Measurements from ENCODE around the gene FAT3.

GRCh38 chr11:92257536-92257935 lies 32.9 kb downstream of the FAT3 start:
- TF ChIP-seq CTCF (optimal IDR thresholded peaks at IDR 0.05 in 1 of 3, IDR thresholded peaks at IDR 0.05 in 1 of 3, conservative IDR thresholded peaks at IDR 0.05 in 1 of 3; ENCODE audit: extremely low read depth in 1 of 3, insufficient read depth in 2 of 3, low read length in 3 of 3) (no peak), EZH2 (IDR thresholded peaks at IDR 0.05; ENCODE audit: low read length) (no peak)
